ENCODE measurements around the gene MTFR1L. TPM values are rescaled to one million over a fixed set of nuclear protein-coding genes. Genes with fewer than 3 reads are reported as not detected.

Gene MTFR1L
- total and polyA plus RNA-seq, 9 of the 15 experiments (the other 6 are each of a cell fraction or from before 2014, with no cell fraction given), result 41.4 to 98.5 (median 53.7) TPM

- TF ChIP-seq ZBTB40 (IDR thresholded peaks at IDR 0.05), result no peak
- TF ChIP-seq ZBTB40 (CRISPR knock-in tag; IDR thresholded peaks at IDR 0.05), result no peak
- peak; percentile 80 for TF ChIP-seq JUND (IDR thresholded peaks at IDR 0.05; ENCODE audit: borderline replicate concordance, low read depth, low read length)
- peak; percentile 80; the same call in 2 of the 3 replicates for TF ChIP-seq JUND (tag; IDR thresholded peaks at IDR 0.05; ENCODE audit: borderline replicate concordance, low read depth, low read length)
Measured at GRCh38 chr1:25786887-25787759, 32.6 kb upstream of the MTFR1L start (continued).
